Astrocyte of the cerebellum (primary cell): ENCODE data around the gene TRPM8.

ENCODE experiments used
- DNase-seq: peaks from one replicate; pipeline ENCODE4 v3.0.0-alpha.2; 2011; ENCODE audit warnings: low read depth
- H3K4me3 ChIP-seq: 2 replicates; pipeline ENCODE4 v1.5.1; 2011; ENCODE audit warnings: mild to moderate bottlenecking, low read depth, low read length, moderate library complexity
- CTCF ChIP-seq: IDR thresholded peaks from 2 replicates; pipeline ENCODE4 v1.5.1; 2012; ENCODE audit warnings: low read length, low read depth, moderate library complexity, mild to moderate bottlenecking; ENCODE audit errors: missing control alignments
- in situ Hi-C: cut with HindIII; loops from 2 replicates; pipeline ENCODE4 v1.10.0; 2017; ENCODE audit warnings: low sequenced_read_pairs

Gene TRPM8

GRCh38 chr2:233983445-233983844 lies 66.3 kb downstream of the TRPM8 start:
- TF ChIP-seq CTCF, result no peak
- no peak for DNase-seq
- no peak overlapping the region for H3K4me3 ChIP-seq
- in situ Hi-C loops, result no loop called here

GRCh38 chr2:233988581-233988980 lies 71.4 kb downstream of the TRPM8 start:
- in situ Hi-C loops, result no loop called here
- no peak overlapping the region for H3K4me3 ChIP-seq
- no peak for TF ChIP-seq CTCF
- DNase-seq, result no peak

- DNase-seq, result no peak
- TF ChIP-seq CTCF, result no peak
- no peak overlapping the region for H3K4me3 ChIP-seq
- in situ Hi-C loops, result no loop called here
These were observed 72.2 kb downstream of the TRPM8 start for GRCh38 chr2:233989221-233989858.

GRCh38 chr2:233990261-233990798 lies 73.2 kb downstream of the TRPM8 start:
- TF ChIP-seq CTCF, result no peak
- in situ Hi-C loops, result no loop called here
- no peak for DNase-seq
- no peak overlapping the region for H3K4me3 ChIP-seq

- in situ Hi-C loops, result no loop called here
- no peak for DNase-seq
- TF ChIP-seq CTCF, result no peak
These were observed 74.0 kb downstream of the TRPM8 start for GRCh38 chr2:233991196-233991595.

GRCh38 chr2:233992513-233993217 lies 75.5 kb downstream of the TRPM8 start:
- no peak overlapping the region for H3K4me3 ChIP-seq
- DNase-seq, result no peak
- TF ChIP-seq CTCF, result no peak
- in situ Hi-C loops, result no loop called here

More at GRCh38 chr2:233991196-233991595, 74.0 kb downstream of the TRPM8 start:
- H3K4me3 ChIP-seq, result no peak overlapping the region
